Osteoblast (primary cell): ENCODE data around the gene M1AP. TPM values are rescaled to one million over a fixed set of nuclear protein-coding genes. Genes with fewer than 3 reads are reported as not detected.

ENCODE experiments used
- DNase-seq: peaks from one replicate; pipeline ENCODE4 v3.0.0; 2011; ENCODE audit warnings: low spot score, mixed read lengths; ENCODE audit not compliant: insufficient read length; ENCODE audit errors: missing footprints
- H2AFZ ChIP-seq: 2 replicates; pipeline ENCODE4 v1.6.0; 2011; ENCODE audit warnings: mild to moderate bottlenecking, low read length
- H3K27ac ChIP-seq: 2 replicates; pipeline ENCODE4 v1.5.1; 2011; ENCODE audit warnings: mild to moderate bottlenecking, low read depth, low read length, moderate library complexity
- H3K27me3 ChIP-seq: 2 replicates; pipeline ENCODE4 v1.6.0; 2012; ENCODE audit warnings: mild to moderate bottlenecking, control low read depth, inconsistent platforms, low read length, moderate library complexity; ENCODE audit not compliant: insufficient read depth
- H3K36me3 ChIP-seq: 2 replicates; pipeline ENCODE4 v1.5.1; 2011; ENCODE audit warnings: mild to moderate bottlenecking, low read length, control low read depth, moderate library complexity; ENCODE audit not compliant: insufficient read depth
- H3K4me1 ChIP-seq: 2 replicates; pipeline ENCODE4 v1.5.1; 2011; ENCODE audit warnings: mild to moderate bottlenecking, low read length, control low read depth, moderate library complexity; ENCODE audit not compliant: insufficient read depth
- H3K4me2 ChIP-seq: 2 replicates; pipeline ENCODE4 v1.6.0; 2011; ENCODE audit warnings: mild to moderate bottlenecking, low read length; ENCODE audit not compliant: insufficient read depth
- H3K4me3 ChIP-seq: fragments of 200-600 bp; sonication (generic); 3 replicates; pipeline ENCODE4 v1.5.1; 2012; ENCODE audit warnings: mild to moderate bottlenecking, low read length, inconsistent platforms; ENCODE audit not compliant: insufficient read depth
- H3K79me2 ChIP-seq: 2 replicates; pipeline ENCODE4 v1.6.0; 2012; ENCODE audit warnings: mild to moderate bottlenecking, low read length, control low read depth, inconsistent platforms; ENCODE audit not compliant: insufficient read depth
- H3K9me3 ChIP-seq: 2 replicates; pipeline ENCODE4 v1.5.1; 2011; ENCODE audit warnings: low read depth, low read length, control low read depth
- H4K20me1 ChIP-seq: 2 replicates; pipeline ENCODE4 v1.6.0; 2012; ENCODE audit warnings: mild to moderate bottlenecking, low read length, control low read depth; ENCODE audit not compliant: insufficient read depth
- CTCF ChIP-seq: IDR thresholded peaks from 2 replicates; pipeline ENCODE4 v1.5.1; 2011; ENCODE audit warnings: mild to moderate bottlenecking, low read depth, low read length, moderate library complexity; ENCODE audit errors: extremely low read depth
- total RNA-seq: library from RNA; depleted of rRNA; stranded (reverse); fragments of >200 nt; gene quantifications from 2 replicates; pipeline ENCODE4 v1.2.3, GENCODE V29; 2012

The M1AP gene
- under 0.01 and 0.29 TPM in 2 replicates for total RNA-seq

- no peaks in the 10 kb centered on the region for H3K9me3 ChIP-seq
- no peak within 1 kb of the TSS for H2AFZ ChIP-seq
- H4K20me1 ChIP-seq, result no peaks in the 10 kb centered on the region
- H3K4me3 ChIP-seq, result no peak within 1 kb of the TSS
- H3K79me2 ChIP-seq, result no peaks in the 10 kb centered on the region
- no peaks in the 10 kb centered on the region for H3K36me3 ChIP-seq
- peaks cover 15% of the 10 kb centered on the region for H3K27me3 ChIP-seq
- no peak within 1 kb of the TSS for H3K27ac ChIP-seq
- no peak for TF ChIP-seq CTCF
- H3K4me1 ChIP-seq, result no peaks in the 10 kb centered on the region
- peak within 1 kb of the TSS; percentile 47 for H3K4me2 ChIP-seq
- no peak for DNase-seq
These were observed at the start of gene M1AP for GRCh38 chr2:74648009-74648443. Gene M1AP (minus strand): TSS chr2:74648330. CDS start chr2:74640275, 8,055 bp downstream.

- Histone ChIP-seq H3K9me3 (no peaks in the 10 kb centered on the region), H3K27me3 (peaks cover 9% of the 10 kb centered on the region), H3K79me2 (no peaks in the 10 kb centered on the region), H3K4me2 (no peak overlapping the region), H3K27ac (peak overlapping the region; percentile 43), H3K4me1 (peaks cover 12% of the 10 kb centered on the region), H3K36me3 (no peaks in the 10 kb centered on the region), H3K4me3 (no peak overlapping the region), H4K20me1 (no peaks in the 10 kb centered on the region), H2AFZ (no peak overlapping the region)
- DNase-seq, result no peak
- no peak for TF ChIP-seq CTCF
These were observed 48.7 kb upstream of the M1AP start for GRCh38 chr2:74696829-74697228.

GRCh38 chr2:74695663-74696062 lies 47.5 kb upstream of the M1AP start:
- Histone ChIP-seq H3K4me2 (no peak overlapping the region), H3K4me1 (peaks cover 17% of the 10 kb centered on the region), H3K36me3 (no peaks in the 10 kb centered on the region), H3K27me3 (peaks cover 8% of the 10 kb centered on the region), H3K27ac (no peak overlapping the region), H3K4me3 (no peak overlapping the region), H3K9me3 (no peaks in the 10 kb centered on the region), H2AFZ (no peak overlapping the region), H4K20me1 (no peaks in the 10 kb centered on the region), H3K79me2 (no peaks in the 10 kb centered on the region)
- no peak for DNase-seq
- no peak for TF ChIP-seq CTCF

GRCh38 chr2:74694281-74694680 lies 46.2 kb upstream of the M1AP start:
- Histone ChIP-seq H3K4me2 (no peak overlapping the region), H4K20me1 (no peaks in the 10 kb centered on the region), H3K79me2 (no peaks in the 10 kb centered on the region), H3K9me3 (no peaks in the 10 kb centered on the region), H3K4me3 (no peak overlapping the region), H3K36me3 (no peaks in the 10 kb centered on the region), H3K27me3 (peaks cover 3% of the 10 kb centered on the region), H2AFZ (no peak overlapping the region), H3K27ac (no peak overlapping the region), H3K4me1 (peaks cover 17% of the 10 kb centered on the region)
- DNase-seq, result no peak
- TF ChIP-seq CTCF, result no peak
